Measurements from ENCODE around the gene MXRA7.

Gene MXRA7

GRCh38 chr17:76736349-76737081 is 25.8 kb upstream of the MXRA7 start (continued):
- TF ChIP-seq, protein P1, sequence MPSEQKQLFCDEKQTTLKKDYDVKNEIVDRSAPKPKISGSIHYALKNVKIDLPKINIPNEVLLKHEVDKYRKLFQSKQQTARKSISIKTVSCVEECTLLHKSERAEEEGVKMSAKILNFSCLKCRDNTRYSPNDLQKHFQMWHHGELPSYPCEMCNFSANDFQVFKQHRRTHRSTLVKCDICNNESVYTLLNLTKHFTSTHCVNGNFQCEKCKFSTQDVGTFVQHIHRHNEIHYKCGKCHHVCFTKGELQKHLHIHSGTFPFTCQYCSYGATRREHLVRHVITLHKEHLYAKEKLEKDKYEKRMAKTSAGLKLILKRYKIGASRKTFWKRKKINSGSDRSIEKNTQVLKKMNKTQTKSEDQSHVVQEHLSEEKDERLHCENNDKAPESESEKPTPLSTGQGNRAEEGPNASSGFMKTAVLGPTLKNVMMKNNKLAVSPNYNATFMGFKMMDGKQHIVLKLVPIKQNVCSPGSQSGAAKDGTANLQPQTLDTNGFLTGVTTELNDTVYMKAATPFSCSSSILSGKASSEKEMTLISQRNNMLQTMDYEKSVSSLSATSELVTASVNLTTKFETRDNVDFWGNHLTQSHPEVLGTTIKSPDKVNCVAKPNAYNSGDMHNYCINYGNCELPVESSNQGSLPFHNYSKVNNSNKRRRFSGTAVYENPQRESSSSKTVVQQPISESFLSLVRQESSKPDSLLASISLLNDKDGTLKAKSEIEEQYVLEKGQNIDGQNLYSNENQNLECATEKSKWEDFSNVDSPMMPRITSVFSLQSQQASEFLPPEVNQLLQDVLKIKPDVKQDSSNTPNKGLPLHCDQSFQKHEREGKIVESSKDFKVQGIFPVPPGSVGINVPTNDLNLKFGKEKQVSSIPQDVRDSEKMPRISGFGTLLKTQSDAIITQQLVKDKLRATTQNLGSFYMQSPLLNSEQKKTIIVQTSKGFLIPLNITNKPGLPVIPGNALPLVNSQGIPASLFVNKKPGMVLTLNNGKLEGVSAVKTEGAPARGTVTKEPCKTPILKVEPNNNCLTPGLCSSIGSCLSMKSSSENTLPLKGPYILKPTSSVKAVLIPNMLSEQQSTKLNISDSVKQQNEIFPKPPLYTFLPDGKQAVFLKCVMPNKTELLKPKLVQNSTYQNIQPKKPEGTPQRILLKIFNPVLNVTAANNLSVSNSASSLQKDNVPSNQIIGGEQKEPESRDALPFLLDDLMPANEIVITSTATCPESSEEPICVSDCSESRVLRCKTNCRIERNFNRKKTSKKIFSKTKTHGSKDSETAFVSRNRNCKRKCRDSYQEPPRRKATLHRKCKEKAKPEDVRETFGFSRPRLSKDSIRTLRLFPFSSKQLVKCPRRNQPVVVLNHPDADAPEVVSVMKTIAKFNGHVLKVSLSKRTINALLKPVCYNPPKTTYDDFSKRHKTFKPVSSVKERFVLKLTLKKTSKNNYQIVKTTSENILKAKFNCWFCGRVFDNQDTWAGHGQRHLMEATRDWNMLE (tag by site-specific recombination; conservative IDR thresholded peaks at IDR 0.05; ENCODE audit: low read depth), result no peak
- no peak for TF ChIP-seq ZNF324 (tag by site-specific recombination; IDR thresholded peaks at IDR 0.05)
- no peak for TF ChIP-seq GLIS1 (tag by site-specific recombination; IDR thresholded peaks at IDR 0.05)
- TF ChIP-seq MZF1 (tag by site-specific recombination; IDR thresholded peaks at IDR 0.05; ENCODE audit: borderline replicate concordance), result no peak
- TF ChIP-seq ZNF157 (tag by site-specific recombination; IDR thresholded peaks at IDR 0.05), result no peak
- no peak for TF ChIP-seq FEZF1 (tag by site-specific recombination; IDR thresholded peaks at IDR 0.05)
- peak; percentile 84; the same call in 1 of the 2 replicates for TF ChIP-seq ZNF777 (tag by site-specific recombination; IDR thresholded peaks at IDR 0.05; ENCODE audit: borderline replicate concordance)
- no peak for TF ChIP-seq ZNF211 (tag by site-specific recombination; IDR thresholded peaks at IDR 0.05; ENCODE audit: low read depth)
- no peak for TF ChIP-seq GLI4 (tag by site-specific recombination; IDR thresholded peaks at IDR 0.05)
- TF ChIP-seq ZNF148 (tag by site-specific recombination; IDR thresholded peaks at IDR 0.05; ENCODE audit: borderline replicate concordance), result no peak
- no peak for TF ChIP-seq ZNF629 (tag by site-specific recombination; IDR thresholded peaks at IDR 0.05)
- no peak for TF ChIP-seq ZNF366 (tag by site-specific recombination; conservative IDR thresholded peaks at IDR 0.05)
- no peak for TF ChIP-seq ZBTB49 (tag by site-specific recombination; IDR thresholded peaks at IDR 0.05; ENCODE audit: low read depth)
- TF ChIP-seq ZNF426 (tag by site-specific recombination; IDR thresholded peaks at IDR 0.05), result 0 out of 2 replicates have a peak, but pooled peaks have one; percentile 4
- TF ChIP-seq ZBTB7A (tag by site-specific recombination; IDR thresholded peaks at IDR 0.05; ENCODE audit: low read depth), result no peak
- TF ChIP-seq ZNF292 (tag by site-specific recombination; IDR thresholded peaks at IDR 0.05; ENCODE audit: borderline replicate concordance, low read depth), result no peak
- 0 out of 2 replicates have a peak, but pooled peaks have one; percentile 63 for TF ChIP-seq ZNF837 (tag by site-specific recombination; IDR thresholded peaks at IDR 0.05)
- TF ChIP-seq, protein P2, sequence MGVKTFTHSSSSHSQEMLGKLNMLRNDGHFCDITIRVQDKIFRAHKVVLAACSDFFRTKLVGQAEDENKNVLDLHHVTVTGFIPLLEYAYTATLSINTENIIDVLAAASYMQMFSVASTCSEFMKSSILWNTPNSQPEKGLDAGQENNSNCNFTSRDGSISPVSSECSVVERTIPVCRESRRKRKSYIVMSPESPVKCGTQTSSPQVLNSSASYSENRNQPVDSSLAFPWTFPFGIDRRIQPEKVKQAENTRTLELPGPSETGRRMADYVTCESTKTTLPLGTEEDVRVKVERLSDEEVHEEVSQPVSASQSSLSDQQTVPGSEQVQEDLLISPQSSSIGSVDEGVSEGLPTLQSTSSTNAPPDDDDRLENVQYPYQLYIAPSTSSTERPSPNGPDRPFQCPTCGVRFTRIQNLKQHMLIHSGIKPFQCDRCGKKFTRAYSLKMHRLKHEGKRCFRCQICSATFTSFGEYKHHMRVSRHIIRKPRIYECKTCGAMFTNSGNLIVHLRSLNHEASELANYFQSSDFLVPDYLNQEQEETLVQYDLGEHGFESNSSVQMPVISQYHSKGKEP (tag by site-specific recombination; IDR thresholded peaks at IDR 0.05), result 0 out of 2 replicates have a peak, but pooled peaks have one; percentile 44
- peak; percentile 74; the same call in 1 of the 2 replicates for TF ChIP-seq ZBTB1 (tag by site-specific recombination; IDR thresholded peaks at IDR 0.05)
- TF ChIP-seq TSHZ1 (tag by site-specific recombination; IDR thresholded peaks at IDR 0.05; ENCODE audit: borderline replicate concordance), result no peak
- TF ChIP-seq ZNF580 (tag by site-specific recombination; IDR thresholded peaks at IDR 0.05), result no peak

Data from HEK293 (cell line).